Tibial nerve (tissue), 4 donors: Measurements from ENCODE around the gene MRPL23. TPM values are rescaled to one million over a fixed set of nuclear protein-coding genes. Genes with fewer than 3 reads are reported as not detected.
A peak's percentile ranks its signal among the peaks of the same experiment; 100 is the strongest.

ENCODE experiments used
- DNase-seq, 2 donors: peaks; one replicate each; pipeline ENCODE4 v3.0.0-alpha.2; 2019; ENCODE audit warnings: low spot score in 2 of 2
- H3K27ac ChIP-seq, 4 donors: fragments of 200-600 bp; sonication (generic) in 3 of 4; one replicate each; pipeline ENCODE4 v1.5.1; 2017 to 2019; ENCODE audit warnings: mild to moderate bottlenecking in 1 of 4
- H3K27me3 ChIP-seq, 2 donors: fragments of 200-600 bp; sonication (generic) in 1 of 2; one replicate each; pipeline versions ENCODE4 v1.5.1 to v1.6.0; 2017 to 2019
- H3K36me3 ChIP-seq, 3 donors: fragments of 200-600 bp; sonication (generic); one replicate each; pipeline ENCODE4 v1.5.1; 2018 to 2019
- H3K4me1 ChIP-seq, 4 donors: fragments of 200-600 bp; sonication (generic) in 3 of 4; one replicate each; pipeline ENCODE4 v1.5.1; 2017 to 2019
- H3K4me3 ChIP-seq, 4 donors: fragments of 200-600 bp; sonication (generic) in 3 of 4; one replicate each; pipeline ENCODE4 v1.5.1; 2017 to 2019; ENCODE audit warnings: mild to moderate bottlenecking in 1 of 4, moderate library complexity in 1 of 4
- H3K9me3 ChIP-seq, 4 donors: fragments of 200-600 bp; sonication (generic) in 3 of 4; one replicate each; pipeline ENCODE4 v1.5.1; 2017 to 2019
- EP300 ChIP-seq, 2 donors: sonication (generic); formaldehyde crosslinking; IDR thresholded peaks; one replicate each; pipeline ENCODE4 v1.6.1; 2017; ENCODE audit warnings: antibody characterized with exemption in 2 of 2, mild to moderate bottlenecking in 1 of 2
- POLR2A ChIP-seq, 2 donors: fragments of 450-650 bp; IDR thresholded peaks; one replicate each; pipeline ENCODE4 v1.6.1; 2017; ENCODE audit warnings: antibody characterized with exemption in 2 of 2, mild to moderate bottlenecking in 2 of 2, moderate library complexity in 2 of 2
- WGBS, 2 donors: methylation state at CpG; one replicate each; pipeline ENCODE4 v1.1.5; 2018; 5-methylcytosine and 5-hydroxymethylcytosine counted together
- total RNA-seq, 4 donors: library from RNA; depleted of rRNA; stranded (reverse); fragments of >200 nt; gene quantifications; one replicate each; pipeline ENCODE4 v1.1.0, GENCODE V29; 2016
- TF ChIP-seq, protein P1 (sequence below), 5 experiments: fragments of 200-600 bp in 3 of 5; fragments of 450-650 bp in 2 of 5; sonication (generic) in 3 of 5; IDR thresholded peaks; one replicate each; pipeline ENCODE4 v1.5.1; 2016 to 2019; ENCODE audit warnings: antibody characterized with exemption in 5 of 5, mild to moderate bottlenecking in 3 of 5, moderate library complexity in 2 of 5

The MRPL23 gene
- total RNA-seq = 100 to 1,000 TPM in 3 of 4 donors, 10 to 100 TPM in 1; 81.9 to 139 (median 136) TPM

DNA sequence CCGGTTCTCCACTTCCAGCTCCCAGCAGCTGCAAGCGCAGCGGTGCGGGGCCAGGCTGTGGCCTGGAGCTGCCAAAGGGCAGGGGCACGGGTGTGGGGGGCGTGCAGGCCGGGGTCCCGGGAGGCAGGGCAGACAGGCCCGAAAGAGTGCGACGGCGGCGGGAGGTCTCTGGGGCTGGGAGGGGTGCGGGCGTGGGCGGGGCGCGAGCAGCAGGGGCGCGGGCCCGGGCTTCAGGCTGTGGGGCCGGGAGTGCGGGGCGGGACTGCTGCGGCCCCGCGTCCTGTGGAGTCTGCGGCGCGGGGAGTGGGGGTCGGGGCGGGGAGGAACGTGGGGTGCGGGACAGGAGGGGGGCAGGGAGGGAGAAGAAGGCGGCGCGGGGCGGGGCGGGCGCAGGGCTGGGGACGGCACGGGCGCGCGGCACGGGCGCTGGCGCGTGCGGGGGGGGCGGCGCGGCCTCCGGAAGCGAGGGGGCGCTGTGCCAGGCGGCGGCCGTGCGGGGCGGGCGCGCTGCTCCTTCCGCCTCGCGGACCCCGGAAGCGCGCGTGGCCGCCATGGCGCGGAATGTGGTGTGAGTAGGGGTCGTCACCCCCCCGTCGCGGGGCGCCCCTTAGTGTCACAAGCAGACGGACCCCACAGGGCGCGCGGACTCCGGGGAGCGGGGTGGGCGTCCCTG lies at the start of gene MRPL23:
Gene MRPL23, plus strand, starts transcription at position 521 of the 673 bp plus-strand sequence. Its CDS starts 31 bp downstream, at position 552.
- WGBS, 2 donors = no CpG with 5 or more reads among the region's 85 CpGs
- Histone ChIP-seq H3K27ac (no peak within 1 kb of the TSS), H3K4me1 (peaks cover 0 to 20% (median 1%) of the 10 kb centered on the region in 4 donors), H3K27me3 (no peaks in the 10 kb centered on the region), H3K4me3 (no peak within 1 kb of the TSS), H3K36me3 (no peaks in the 10 kb centered on the region), H3K9me3 (no peaks in the 10 kb centered on the region)
- DNase-seq = no peak
- no peak for TF ChIP-seq POLR2A (IDR thresholded peaks at IDR 0.05)
- no peak for TF ChIP-seq EP300 (IDR thresholded peaks at IDR 0.05)
- TF ChIP-seq, protein P1, sequence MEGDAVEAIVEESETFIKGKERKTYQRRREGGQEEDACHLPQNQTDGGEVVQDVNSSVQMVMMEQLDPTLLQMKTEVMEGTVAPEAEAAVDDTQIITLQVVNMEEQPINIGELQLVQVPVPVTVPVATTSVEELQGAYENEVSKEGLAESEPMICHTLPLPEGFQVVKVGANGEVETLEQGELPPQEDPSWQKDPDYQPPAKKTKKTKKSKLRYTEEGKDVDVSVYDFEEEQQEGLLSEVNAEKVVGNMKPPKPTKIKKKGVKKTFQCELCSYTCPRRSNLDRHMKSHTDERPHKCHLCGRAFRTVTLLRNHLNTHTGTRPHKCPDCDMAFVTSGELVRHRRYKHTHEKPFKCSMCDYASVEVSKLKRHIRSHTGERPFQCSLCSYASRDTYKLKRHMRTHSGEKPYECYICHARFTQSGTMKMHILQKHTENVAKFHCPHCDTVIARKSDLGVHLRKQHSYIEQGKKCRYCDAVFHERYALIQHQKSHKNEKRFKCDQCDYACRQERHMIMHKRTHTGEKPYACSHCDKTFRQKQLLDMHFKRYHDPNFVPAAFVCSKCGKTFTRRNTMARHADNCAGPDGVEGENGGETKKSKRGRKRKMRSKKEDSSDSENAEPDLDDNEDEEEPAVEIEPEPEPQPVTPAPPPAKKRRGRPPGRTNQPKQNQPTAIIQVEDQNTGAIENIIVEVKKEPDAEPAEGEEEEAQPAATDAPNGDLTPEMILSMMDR (IDR thresholded peaks at IDR 0.05) = no peak

- Histone ChIP-seq H3K4me3 (no peak overlapping the region), H3K27me3 (no peaks in the 10 kb centered on the region), H3K27ac (no peak overlapping the region), H3K36me3 (no peaks in the 10 kb centered on the region), H3K4me1 (peaks cover 0 to 7% (median 0%) of the 10 kb centered on the region in 4 donors), H3K9me3 (no peaks in the 10 kb centered on the region)
- TF ChIP-seq, protein P1 (IDR thresholded peaks at IDR 0.05) = no peak
- TF ChIP-seq POLR2A (IDR thresholded peaks at IDR 0.05) (no peak), EP300 (IDR thresholded peaks at IDR 0.05) (no peak)
- DNase-seq = no peak
- 93 to 95% methylated on average over 4 of the region's 4 CpGs for WGBS, 2 donors
Observed at GRCh38 chr11:1899090-1899489, 48.0 kb upstream of the MRPL23 start.

DNA sequence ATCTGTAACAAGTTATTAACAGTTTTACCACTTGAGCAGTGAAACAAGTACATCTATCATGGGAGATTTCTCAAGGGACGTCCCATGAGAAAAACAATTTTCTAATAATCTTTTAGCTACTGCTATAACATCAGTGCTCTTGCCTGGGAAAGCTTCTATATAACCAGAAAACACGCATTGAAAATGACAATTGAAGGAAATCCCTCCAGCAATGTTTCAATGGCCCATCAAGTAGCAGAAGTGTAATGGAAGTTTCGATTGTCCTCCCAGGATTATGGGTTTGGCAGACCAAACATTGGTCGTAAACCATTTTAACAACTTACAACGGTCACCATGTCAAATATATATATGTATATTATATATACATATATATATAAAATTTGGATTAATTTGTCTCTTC lies 47.4 kb upstream of the MRPL23 start:
- Histone ChIP-seq H3K4me1 (peaks cover 0 to 9% (median 0%) of the 10 kb centered on the region in 4 donors), H3K4me3 (no peak overlapping the region), H3K9me3 (no peaks in the 10 kb centered on the region), H3K27ac (no peak overlapping the region), H3K27me3 (no peaks in the 10 kb centered on the region), H3K36me3 (no peaks in the 10 kb centered on the region)
- TF ChIP-seq, protein P1 (IDR thresholded peaks at IDR 0.05) = no peak
- no peak for TF ChIP-seq EP300 (IDR thresholded peaks at IDR 0.05)
- TF ChIP-seq POLR2A (IDR thresholded peaks at IDR 0.05) = no peak
- no peak for DNase-seq
- 80 to 82% methylated on average over 5 of the region's 5 CpGs for WGBS, 2 donors

GRCh38 chr11:1906181-1906580 lies 41.0 kb upstream of the MRPL23 start:
- peak overlapping the region in 3 of 4 donors; percentile 48 to 77 (median 77) for H3K27ac ChIP-seq
- TF ChIP-seq POLR2A (IDR thresholded peaks at IDR 0.05) (no peak), EP300 (IDR thresholded peaks at IDR 0.05) (no peak)
- TF ChIP-seq, protein P1 (IDR thresholded peaks at IDR 0.05) = no peak
- H3K4me3 ChIP-seq = no peak overlapping the region
- H3K9me3 ChIP-seq = no peaks in the 10 kb centered on the region
- H3K36me3 ChIP-seq = no peaks in the 10 kb centered on the region
- DNase-seq = no peak
- peaks cover 0 to 50% (median 13%) of the 10 kb centered on the region in 4 donors for H3K4me1 ChIP-seq
- no peaks in the 10 kb centered on the region for H3K27me3 ChIP-seq
- 25 to 31% methylated on average over 5 of the region's 5 CpGs for WGBS, 2 donors

DNA sequence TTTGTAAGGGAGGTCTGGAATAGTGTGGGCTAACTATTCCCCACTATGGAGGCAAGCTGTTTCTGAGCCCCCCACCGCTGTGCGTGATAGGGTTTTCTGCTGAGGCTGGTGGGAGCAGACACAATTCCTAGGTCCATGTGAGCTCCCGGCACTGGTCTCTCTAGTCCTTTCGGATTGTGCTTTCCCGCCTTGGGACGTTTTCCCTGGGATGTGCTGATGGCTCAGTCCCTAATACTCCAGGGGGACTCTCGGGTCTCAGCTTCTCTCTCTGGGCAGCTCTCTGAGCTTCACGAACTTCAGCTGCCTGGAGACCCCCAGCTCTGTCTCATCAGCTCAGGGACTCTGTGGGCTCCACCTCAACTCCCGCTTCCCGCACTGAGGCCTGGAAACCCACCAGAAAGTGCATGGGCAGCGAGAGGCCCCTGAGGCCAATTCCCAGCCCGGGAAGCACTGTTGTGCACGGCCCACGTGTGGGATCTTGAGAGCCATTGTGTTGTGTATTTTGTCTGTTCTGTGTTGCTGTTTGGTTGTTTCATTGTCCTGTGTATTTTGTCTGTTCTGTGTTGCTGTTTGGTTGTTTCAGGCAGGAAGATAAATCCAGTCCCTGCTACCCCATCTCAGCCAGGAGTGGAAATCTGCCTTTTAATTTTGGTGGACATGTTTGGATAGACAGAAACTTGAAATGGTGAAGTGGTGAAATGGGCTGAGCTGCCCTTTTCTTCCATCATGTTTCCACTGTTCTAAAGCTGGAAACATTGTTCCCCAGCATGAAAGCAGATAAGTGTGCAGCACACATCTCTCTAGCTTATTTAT lies 40.3 kb upstream of the MRPL23 start:
- no peak for DNase-seq
- H3K27me3 ChIP-seq = no peaks in the 10 kb centered on the region
- H3K27ac ChIP-seq = peak overlapping the region; percentile 20 to 77 (median 62)
- H3K4me1 ChIP-seq = peaks cover 0 to 50% (median 13%) of the 10 kb centered on the region in 4 donors
- H3K9me3 ChIP-seq = no peaks in the 10 kb centered on the region
- no peaks in the 10 kb centered on the region for H3K36me3 ChIP-seq
- no peak overlapping the region for H3K4me3 ChIP-seq
- TF ChIP-seq POLR2A (IDR thresholded peaks at IDR 0.05) (no peak), EP300 (IDR thresholded peaks at IDR 0.05) (no peak)
- TF ChIP-seq, protein P1 (IDR thresholded peaks at IDR 0.05) = no peak
- 44 to 65% methylated on average over 14 of the region's 14 CpGs for WGBS, 2 donors
